ENCODE results near the gene GPR62.
A peak's percentile ranks its signal among the peaks of the same experiment; 100 is the strongest.

GPR62 gene

DNA sequence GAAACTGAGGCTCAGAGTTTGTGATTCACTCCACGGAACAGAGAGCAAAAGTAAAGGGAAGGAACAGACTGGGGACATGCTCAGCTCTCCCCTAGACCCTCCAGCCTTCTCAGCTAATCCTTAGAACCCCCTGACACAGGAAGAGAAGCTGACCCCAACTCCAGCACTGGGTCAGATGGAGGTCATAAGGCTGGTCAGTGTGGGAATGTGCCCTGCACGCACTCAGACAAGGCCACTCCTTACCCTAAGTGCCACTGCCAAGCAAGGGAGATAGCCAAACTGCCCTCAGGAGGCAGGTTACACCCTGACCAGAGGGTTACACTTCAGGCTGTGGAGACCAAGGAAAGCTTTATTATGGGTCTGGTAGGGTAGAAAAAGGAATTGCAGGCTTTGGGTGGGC is 39.3 kb downstream of the GPR62 start:
- no peak for DNase-seq (ENCODE audit: low spot score)

DNA sequence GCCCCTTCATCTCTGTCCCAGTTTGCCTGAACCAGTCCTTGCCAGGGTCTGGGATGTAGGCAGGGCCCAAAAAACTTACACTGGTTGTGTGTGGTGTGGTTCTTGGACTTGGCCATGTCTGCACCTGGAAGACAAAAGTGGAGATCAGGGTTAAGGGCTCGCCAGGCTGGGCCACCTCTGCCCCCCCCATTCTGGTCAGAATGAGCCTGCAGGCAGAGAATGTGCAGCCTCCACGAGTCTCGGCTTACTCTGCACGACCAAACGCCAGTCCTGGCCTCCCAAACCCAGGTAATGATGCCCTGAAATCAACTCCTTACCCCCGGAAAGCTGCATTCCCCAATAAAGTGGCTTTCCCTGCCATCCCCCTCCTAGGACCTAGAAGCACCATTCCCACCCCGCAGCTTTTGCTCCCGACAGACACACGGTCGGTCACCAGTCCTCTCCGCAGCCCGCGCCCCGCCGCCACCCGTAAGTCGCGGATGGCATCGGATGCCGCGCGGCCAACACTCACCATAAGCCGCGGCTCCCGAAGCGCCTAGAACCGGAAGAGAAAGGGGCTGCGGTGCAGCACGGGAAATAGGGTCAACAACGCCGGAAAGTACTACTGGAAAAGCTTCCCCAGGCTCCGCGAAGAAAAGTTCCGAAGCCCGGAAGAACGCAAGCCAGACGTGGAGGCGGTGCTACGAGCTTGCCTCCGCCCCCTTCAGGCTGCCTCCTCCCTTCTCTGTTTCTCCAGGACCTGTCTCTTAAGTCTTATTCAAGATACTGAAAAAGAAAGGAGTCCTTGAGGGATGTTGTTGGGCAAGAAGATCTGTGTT is 40.4 kb downstream of the GPR62 start, which contains the start of gene RPL29:
Gene RPL29, minus strand, starts transcription at position 550 of the 818 bp plus-strand sequence. Its CDS starts 434 bp downstream, at position 116.
- peak; percentile 90 for DNase-seq (ENCODE audit: low spot score)

DNA sequence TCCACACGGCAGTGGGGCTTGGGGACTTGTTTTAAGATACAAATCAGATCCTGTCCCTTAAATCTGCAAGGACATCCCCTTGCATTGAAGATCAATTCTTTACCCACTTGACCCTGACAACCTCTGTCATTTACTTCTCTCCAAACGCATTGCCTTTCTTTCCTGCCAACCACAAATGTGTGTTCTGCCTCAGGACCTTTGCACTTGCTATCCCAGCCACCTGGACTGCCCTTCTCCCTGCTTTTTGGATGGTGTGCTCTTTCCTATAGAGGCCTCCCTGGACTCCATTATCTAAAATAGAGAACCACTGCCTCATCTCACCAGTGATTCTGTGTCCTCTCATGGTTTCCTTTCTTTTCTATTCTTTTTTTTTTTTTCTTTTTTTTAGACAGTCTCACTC is 42.0 kb downstream of the GPR62 start:
- DNase-seq (ENCODE audit: low spot score), result no peak

DNA sequence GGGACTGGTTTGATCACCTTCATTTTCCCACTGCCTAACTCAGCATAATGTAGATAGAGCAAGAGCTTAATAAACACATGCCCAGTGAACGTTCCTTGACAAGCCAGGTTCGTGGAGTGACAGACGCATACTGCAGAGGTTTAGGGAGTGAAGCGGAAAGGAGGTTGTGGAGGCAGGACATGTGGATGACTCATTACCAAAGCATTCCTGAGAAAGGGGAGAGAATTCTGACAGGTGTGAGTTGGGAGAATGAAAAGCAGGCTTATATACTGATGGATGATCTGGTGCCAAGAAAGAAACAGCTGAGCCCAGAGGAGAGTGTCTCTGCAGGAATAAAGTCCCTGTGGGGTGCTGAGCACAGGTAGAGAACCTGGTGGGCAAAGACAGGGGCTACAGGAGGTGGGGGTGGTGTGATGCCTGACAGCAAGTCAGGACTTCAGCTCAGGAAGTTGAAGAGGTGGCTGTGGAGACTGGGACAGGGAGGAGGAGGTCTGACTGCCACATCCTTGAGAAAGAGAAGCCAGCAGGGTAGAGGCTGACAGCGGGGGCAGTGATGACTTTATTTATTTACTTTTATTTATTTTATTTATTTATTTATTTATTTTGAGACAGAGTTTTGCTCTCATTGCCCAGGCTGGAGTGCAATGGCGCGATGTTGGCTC is 42.9 kb downstream of the GPR62 start:
- no peak for DNase-seq (ENCODE audit: low spot score)

DNA sequence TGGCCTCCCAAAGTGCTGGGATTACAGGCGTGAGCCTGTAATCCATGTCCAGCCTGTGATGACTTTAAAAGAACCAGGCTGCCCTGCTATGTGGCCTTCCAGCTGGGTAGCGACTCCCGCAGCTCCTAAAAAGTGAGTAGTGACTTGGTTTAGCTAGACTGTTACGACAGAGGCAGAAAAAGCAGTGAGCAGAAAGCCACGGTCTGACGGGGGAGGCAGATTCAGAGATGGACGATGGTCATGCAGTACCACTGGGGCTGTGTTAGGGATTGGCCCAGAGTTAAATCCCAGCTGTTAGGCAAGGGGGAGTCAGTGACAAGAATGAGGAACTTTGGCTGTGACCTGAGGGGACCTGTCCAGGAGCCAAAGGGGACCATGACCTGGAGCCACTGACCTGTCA is 43.6 kb downstream of the GPR62 start:
- DNase-seq (ENCODE audit: low spot score), result no peak

DNA sequence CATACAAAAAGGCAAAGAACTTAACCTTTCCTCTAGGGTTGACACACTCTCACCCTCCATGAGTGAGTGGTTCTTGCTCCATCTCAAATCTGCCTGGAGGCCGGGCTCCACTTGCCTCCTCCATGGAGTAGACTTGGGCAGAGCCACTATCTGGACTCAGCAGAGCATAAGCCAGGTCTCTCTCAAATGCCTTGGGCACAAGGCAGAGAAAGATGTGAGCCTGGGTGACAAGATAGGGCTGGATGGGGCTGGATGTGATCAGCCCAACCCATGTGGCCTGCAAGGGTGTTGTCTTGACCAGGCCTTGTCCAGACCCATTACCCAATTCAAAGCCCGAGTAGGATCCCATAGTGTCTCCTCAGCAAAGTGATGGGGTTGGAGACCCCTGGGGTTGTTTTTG is 44.7 kb downstream of the GPR62 start:
- DNase-seq (ENCODE audit: low spot score), result peak; percentile 70

DNA sequence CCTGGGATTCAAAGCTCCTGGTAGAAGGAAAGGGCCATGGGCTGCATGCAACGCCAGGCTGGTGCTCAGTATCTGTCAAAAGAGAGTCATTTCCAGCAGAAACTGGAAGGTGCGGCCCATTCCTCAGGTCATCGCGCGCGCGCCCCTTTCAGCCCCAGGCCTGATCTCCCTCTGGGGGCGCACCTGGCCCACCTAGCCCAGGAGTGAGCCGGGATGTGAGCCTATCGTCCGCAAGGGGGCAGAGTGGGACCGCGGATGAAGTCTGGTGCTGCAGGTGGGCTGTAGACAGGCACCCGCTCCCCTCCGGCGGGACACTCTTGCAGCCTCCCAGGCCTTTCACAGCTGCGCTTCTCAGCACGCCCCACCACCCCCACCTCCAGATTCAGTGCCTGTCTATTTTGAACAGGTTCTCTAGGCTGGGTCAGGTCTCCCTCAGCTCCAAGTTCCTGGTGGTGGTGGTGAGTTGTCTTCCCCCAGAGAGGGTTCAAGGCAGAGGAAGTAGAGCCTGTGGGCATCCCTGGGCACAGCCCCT is 46.3 kb downstream of the GPR62 start:
- peak; percentile 81 for DNase-seq (ENCODE audit: low spot score)

DNA sequence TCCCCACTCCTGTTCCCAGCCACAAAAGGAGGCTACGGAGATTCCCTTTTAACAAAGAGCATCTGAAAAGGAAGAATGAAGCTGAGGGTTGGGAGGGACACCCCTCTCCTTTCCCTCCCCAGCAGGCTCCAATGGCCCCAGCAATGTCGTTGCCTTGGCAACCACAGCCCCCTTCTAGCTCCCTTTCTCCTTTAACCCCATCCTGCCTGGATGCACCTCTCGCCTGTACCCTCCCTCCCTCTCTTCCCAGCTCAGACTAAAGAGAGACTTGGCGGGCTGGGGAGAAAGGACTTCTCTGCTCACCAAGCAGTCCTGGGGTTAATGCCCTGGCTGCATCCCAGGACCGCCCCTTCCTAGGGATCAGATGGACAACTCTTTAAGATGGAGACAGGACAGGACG is 47.6 kb downstream of the GPR62 start:
- no peak for DNase-seq (ENCODE audit: low spot score)

DNA sequence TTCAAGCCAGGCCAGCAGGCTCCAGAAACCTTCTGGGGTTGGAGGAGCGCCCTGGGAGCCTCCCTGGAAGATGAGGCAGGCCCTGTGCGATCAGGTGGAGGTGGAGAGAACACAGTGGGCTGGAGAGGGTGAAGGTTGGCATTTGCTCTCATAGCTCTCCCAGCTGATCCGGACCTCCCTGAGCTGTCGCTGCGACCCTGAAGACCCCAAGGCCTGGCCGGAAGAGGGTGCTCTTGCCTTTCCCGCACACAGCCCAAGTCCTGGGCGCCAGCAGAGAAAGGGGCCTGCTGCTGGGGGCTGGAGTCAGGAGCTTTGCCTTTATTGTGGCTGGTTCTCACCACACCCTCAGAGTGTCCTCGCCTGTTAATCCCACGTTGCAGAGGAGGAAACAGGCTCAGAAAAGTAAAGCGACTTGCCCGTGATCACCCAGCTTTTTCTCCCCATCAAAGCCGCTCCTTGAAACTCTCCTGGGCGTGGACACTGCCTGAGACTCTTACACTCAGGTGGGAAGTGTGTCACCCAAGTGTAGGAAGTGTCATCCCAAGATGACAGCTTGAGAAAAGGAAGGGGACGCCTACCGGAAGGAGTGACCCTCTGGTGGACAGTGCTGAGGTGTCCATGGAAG is 49.1 kb downstream of the GPR62 start:
- DNase-seq (ENCODE audit: low spot score), result no peak

DNA sequence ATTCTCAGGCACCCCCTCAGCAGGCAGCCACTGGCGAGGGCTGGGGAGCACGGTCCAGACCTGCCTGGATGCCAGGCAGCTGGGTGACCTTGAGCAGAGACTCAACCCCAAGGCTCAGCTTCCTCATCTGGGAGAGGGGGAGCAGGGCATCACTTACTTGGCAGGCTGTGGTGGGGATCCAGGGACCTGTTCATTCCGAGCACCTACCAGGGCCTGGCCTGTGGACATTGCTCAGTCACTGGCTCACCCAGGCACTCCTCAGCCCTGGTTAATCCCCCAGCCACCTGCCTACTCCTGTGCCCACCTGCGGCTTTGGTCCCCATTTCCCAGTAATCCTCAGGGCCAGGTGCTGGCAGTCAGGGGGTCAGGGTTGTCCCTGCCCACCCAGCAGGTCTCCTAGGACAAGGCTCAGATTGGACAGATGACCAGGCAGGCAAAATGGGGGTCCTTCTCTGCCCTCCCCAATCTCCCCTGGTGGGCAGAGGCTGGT is 49.8 kb downstream of the GPR62 start:
- DNase-seq (ENCODE audit: low spot score), result no peak

DNA sequence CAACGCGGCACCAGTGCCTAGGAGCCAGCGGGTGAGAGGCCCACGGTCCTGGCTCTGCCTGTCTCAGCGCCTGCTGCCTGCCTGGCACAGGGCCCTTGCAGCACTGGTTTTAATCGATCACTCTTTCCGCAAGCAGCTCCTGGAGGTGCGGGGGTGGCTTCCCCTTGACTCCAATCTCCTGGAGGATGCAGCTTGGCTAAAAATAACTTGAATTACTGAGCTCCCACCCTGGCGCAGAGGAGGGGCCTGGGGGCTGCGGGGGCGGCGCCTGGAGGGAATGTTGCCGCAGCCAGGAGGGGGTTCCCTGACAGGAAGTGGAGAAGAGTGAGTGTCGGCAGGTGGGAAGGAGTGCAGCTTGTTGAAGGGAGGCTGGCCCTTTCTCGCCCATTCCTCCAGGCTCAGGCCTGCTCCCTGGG is 50.4 kb downstream of the GPR62 start:
- no peak for DNase-seq (ENCODE audit: low spot score)

DNA sequence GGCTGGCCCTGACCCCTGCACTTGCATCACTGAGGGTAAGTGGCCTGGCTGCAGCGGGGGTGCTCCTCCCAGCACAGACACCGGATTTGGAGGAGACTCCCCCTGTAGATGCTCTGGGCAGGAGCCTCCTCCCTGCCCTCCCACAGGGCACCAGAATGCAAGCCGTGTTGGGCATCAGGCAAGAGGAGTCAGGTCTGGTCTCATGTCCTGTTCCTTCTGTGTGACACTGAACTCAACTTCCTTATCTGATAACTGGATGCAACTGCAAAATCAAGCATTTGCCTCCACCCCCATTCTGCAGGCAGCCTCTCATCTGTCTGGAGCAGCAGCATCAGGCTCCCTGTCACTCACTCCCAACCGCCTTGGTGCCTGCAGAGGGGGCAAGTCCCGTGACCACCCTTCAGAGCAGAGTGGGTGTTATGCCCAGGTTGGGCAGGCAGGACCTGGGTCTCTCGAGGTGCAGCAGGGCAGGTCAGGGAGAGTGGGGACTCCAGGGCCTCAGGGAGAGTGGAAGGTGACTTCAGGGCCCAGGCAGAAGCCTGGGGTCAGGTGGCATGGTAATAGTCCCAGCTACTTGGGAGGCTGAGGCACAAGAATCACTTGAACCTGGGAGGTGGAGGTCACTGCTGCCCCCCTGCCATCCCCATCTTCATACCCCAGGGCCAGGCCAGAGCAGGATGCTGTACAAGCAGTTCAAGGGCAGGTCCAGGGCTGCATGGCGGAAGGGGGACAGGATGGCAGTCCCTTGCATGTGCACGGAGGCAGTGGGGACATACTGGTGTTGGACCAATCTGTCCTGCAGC is 51.0 kb downstream of the GPR62 start:
- no peak for DNase-seq (ENCODE audit: low spot score)

DNA sequence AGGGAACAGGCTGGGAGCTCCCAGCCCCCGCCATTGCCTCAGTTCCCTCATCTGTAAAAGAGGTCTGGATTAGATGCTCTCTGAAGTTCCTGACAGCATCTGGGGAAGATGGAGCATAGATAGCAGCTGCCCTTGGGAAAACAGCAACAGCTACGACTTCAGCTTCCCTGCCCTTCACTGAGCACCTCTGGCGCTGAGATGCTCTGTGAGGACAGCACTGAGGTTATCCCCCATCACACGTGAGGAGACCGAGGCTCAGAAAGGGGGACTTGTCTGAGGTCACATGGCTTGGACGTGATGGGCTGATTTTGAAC is 51.6 kb downstream of the GPR62 start:
- DNase-seq (ENCODE audit: low spot score), result no peak
